IMR-90 (cell line): Measurements from ENCODE around the gene ASB13. TPM values are rescaled to one million over a fixed set of nuclear protein-coding genes. Genes with fewer than 3 reads are reported as not detected.

Experiments used
- ATAC-seq: fragments of 200-7000 bp; cut with Tn5 transposase; 2 replicates; pipeline ENCODE4 v1.9.1; 2020; ENCODE audit warnings: low read depth, mild to moderate bottlenecking, moderate library complexity
- BruUV-seq: library from RNA; stranded (reverse); fragments of 400-500 nt; replicated peaks from 2 replicates; lab custom pipeline; 2021; lab: Mats Ljungman, UMichigan
- CTCF ChIA-PET: fragments of 300-600 bp; formaldehyde crosslinking; extraction: SDS; loops from one replicate; lab custom pipeline; 2021; ENCODE audit warnings: antibody characterized with exemption; lab: Yijun Ruan, JAX
- POLR2A ChIA-PET: fragments of 300-600 bp; sonication (Branson Sonifier 250); formaldehyde crosslinking; loops from one replicate; lab custom pipeline; 2022; ENCODE audit warnings: antibody characterized with exemption; ENCODE audit not compliant: unreplicated experiment; lab: Charles Lee
- DNase-seq: peaks from one replicate; pipeline ENCODE4 v3.0.0; 2013
- H2AFZ ChIP-seq: replicated peaks from 2 replicates; pipeline ENCODE3; 2013; ENCODE audit warnings: low read length, mild to moderate bottlenecking; ENCODE audit not compliant: poor library complexity
- H2AK5ac ChIP-seq: 2 replicates; pipeline ENCODE4 v1.6.1; 2013; ENCODE audit warnings: low read depth, low read length, inconsistent platforms
- H2AK9ac ChIP-seq: replicated peaks from 2 replicates; pipeline ENCODE3; 2013; ENCODE audit warnings: mild to moderate bottlenecking, low read depth, low read length, moderate library complexity; ENCODE audit not compliant: poor library complexity
- H2BK120ac ChIP-seq: 2 replicates; pipeline ENCODE4 v1.6.1; 2013; ENCODE audit warnings: low read depth, low read length, inconsistent platforms
- H2BK15ac ChIP-seq: 3 replicates; pipeline ENCODE4 v1.6.1; 2013; ENCODE audit warnings: low read depth, low read length, inconsistent platforms
- H2BK20ac ChIP-seq: 2 replicates; pipeline ENCODE4 v1.6.1; 2013; ENCODE audit warnings: low read depth, mild to moderate bottlenecking, inconsistent platforms, low read length, moderate library complexity
- H2BK5ac ChIP-seq: 2 replicates; pipeline ENCODE4 v1.6.1; 2013; ENCODE audit warnings: mild to moderate bottlenecking, low read depth, low read length, inconsistent platforms; ENCODE audit not compliant: poor library complexity, severe bottlenecking
- H3K14ac ChIP-seq: replicated peaks from 2 replicates; pipeline ENCODE4 v1.6.1; 2013; ENCODE audit warnings: low read depth, low read length, inconsistent platforms
- H3K18ac ChIP-seq: 2 replicates; pipeline ENCODE4 v1.6.1; 2013; ENCODE audit warnings: low read depth, low read length, control low read depth
- H3K23ac ChIP-seq: 2 replicates; pipeline ENCODE4 v1.6.1; 2013; ENCODE audit warnings: low read depth, low read length, inconsistent platforms
- H3K27ac ChIP-seq: 2 replicates; pipeline ENCODE4 v1.5.1; 2013; ENCODE audit warnings: mild to moderate bottlenecking, control low read depth, low read length; ENCODE audit not compliant: insufficient read depth
- H3K27me3 ChIP-seq: 2 replicates; pipeline ENCODE4 v1.6.1; 2013; ENCODE audit warnings: low read length; ENCODE audit not compliant: control insufficient read depth, insufficient read depth
- H3K36me3 ChIP-seq: 2 replicates; pipeline ENCODE4 v1.6.1; 2013; ENCODE audit warnings: low read length, mixed read lengths; ENCODE audit not compliant: control insufficient read depth, insufficient read depth
- H3K4ac ChIP-seq: 2 replicates; pipeline ENCODE4 v1.6.1; 2013; ENCODE audit warnings: low read depth, low read length, inconsistent platforms
- H3K4me1 ChIP-seq: 2 replicates; pipeline ENCODE4 v1.6.1; 2013; ENCODE audit warnings: low read length, mixed read lengths; ENCODE audit not compliant: control insufficient read depth, insufficient read depth
- H3K4me2 ChIP-seq: 2 replicates; pipeline ENCODE4 v1.6.1; 2013; ENCODE audit warnings: low read depth, mild to moderate bottlenecking, control low read depth, low read length, moderate library complexity
- H3K4me3 ChIP-seq: 2 replicates; pipeline ENCODE4 v1.5.1; 2013; ENCODE audit warnings: low read depth, mild to moderate bottlenecking, control low read depth, low read length, moderate library complexity; ENCODE audit not compliant: insufficient read depth
- H3K56ac ChIP-seq: 2 replicates; pipeline ENCODE4 v1.6.1; 2013; ENCODE audit warnings: low read length, inconsistent platforms; ENCODE audit not compliant: insufficient read depth; ENCODE audit errors: extremely low read depth
- H3K79me1 ChIP-seq, 2 experiments: 2 replicates each; pipeline ENCODE4 v1.6.1; 2013; ENCODE audit warnings: low read length in 2 of 2, inconsistent platforms in 1 of 2, low read depth in 1 of 2
- H3K9ac ChIP-seq: 2 replicates; pipeline ENCODE4 v1.6.1; 2013; ENCODE audit warnings: low read depth, low read length, control low read depth
- H3K9me1 ChIP-seq: 2 replicates; pipeline ENCODE4 v1.6.1; 2013; ENCODE audit warnings: low read length, inconsistent platforms; ENCODE audit not compliant: insufficient read depth
- H3K9me3 ChIP-seq: 2 replicates; pipeline ENCODE4 v1.6.1; 2013; ENCODE audit warnings: low read length; ENCODE audit not compliant: control insufficient read depth, insufficient read depth
- H4K20me1 ChIP-seq: 2 replicates; pipeline ENCODE4 v1.6.1; 2013; ENCODE audit warnings: low read length, inconsistent platforms; ENCODE audit not compliant: insufficient read depth
- H4K5ac ChIP-seq: 2 replicates; pipeline ENCODE4 v1.6.1; 2013; ENCODE audit warnings: mild to moderate bottlenecking, low read depth, low read length, control low read depth
- H4K8ac ChIP-seq, 2 experiments: 2 replicates each; pipeline ENCODE4 v1.6.1; 2013; ENCODE audit warnings: low read depth in 2 of 2, low read length in 2 of 2, control low read depth in 1 of 2, inconsistent platforms in 1 of 2
- H4K91ac ChIP-seq: 2 replicates; pipeline ENCODE4 v1.6.1; 2013; ENCODE audit warnings: low read depth, low read length, inconsistent platforms; ENCODE audit not compliant: insufficient read depth
- BHLHE40 ChIP-seq: fragments of 150-350 bp; IDR thresholded peaks from 2 replicates; pipeline ENCODE4 v1.6.1; 2016; ENCODE audit warnings: mild to moderate bottlenecking, low read depth, low read length
- CEBPB ChIP-seq: IDR thresholded peaks from 2 replicates; pipeline ENCODE4 v1.6.1; 2012; ENCODE audit warnings: low read depth, low read length, improper control_type of control experiment
- FOS ChIP-seq: fragments of 150-350 bp; IDR thresholded peaks from 2 replicates; pipeline ENCODE4 v1.6.1; 2016; ENCODE audit warnings: low read depth, low read length
- MAFK ChIP-seq: IDR thresholded peaks from 2 replicates; pipeline ENCODE4 v1.6.1; 2012; ENCODE audit warnings: low read depth, low read length, improper control_type of control experiment
- MXI1 ChIP-seq: IDR thresholded peaks from 2 replicates; pipeline ENCODE4 v1.6.1; 2012; ENCODE audit warnings: low read depth, mild to moderate bottlenecking, low read length, moderate library complexity, borderline replicate concordance
- RAD21 ChIP-seq: IDR thresholded peaks from 2 replicates; pipeline ENCODE4 v1.6.1; 2012; ENCODE audit warnings: low read length, improper control_type of control experiment
- RFX5 ChIP-seq: IDR thresholded peaks from 2 replicates; pipeline ENCODE4 v1.8.0; 2012; ENCODE audit warnings: low read depth, mild to moderate bottlenecking, low read length, moderate library complexity
- WGBS, 2 experiments: methylation state at CpG; one replicate each; pipeline versions ENCODE4 v1.1.5 to v1.1.7; 2013; ENCODE audit warnings: missing lambda C conversion rate in 2 of 2; ENCODE audit not compliant: insufficient read length in 1 of 2; ENCODE audit errors: extremely low coverage in 2 of 2; 5-methylcytosine and 5-hydroxymethylcytosine counted together
- dilution Hi-C: fragments of 300-500 bp; cut with HindIII; formaldehyde crosslinking; loops from one replicate; pipeline ENCODE4 v1.14.3; 2018; ENCODE audit warnings: low sequenced_read_pairs; ENCODE audit not compliant: unreplicated experiment
- in situ Hi-C: fragments of 300-500 bp; cut with MboI; formaldehyde crosslinking; loops from 3 replicates; pipeline ENCODE4 v1.14.3; 2019; ENCODE audit warnings: low sequenced_read_pairs, inconsistent platforms, mixed read lengths
- intact Hi-C: fragments of 100-400 bp; cut with micrococcal nuclease; formaldehyde crosslinking; loops from 2 replicates; pipeline ENCODE4 v1.10.0; 2022
- polyA plus RNA-seq, 3 experiments: library from polyadenylated mRNA; depleted of rRNA; stranded (reverse); fragments of >200 nt; gene quantifications; 2 replicates each; pipeline ENCODE4 v1.2.3, GENCODE V29; 2012; ENCODE audit warnings: low replicate concordance in 1 of 3
- total RNA-seq: library from RNA; depleted of rRNA; stranded (reverse); fragments of >200 nt; gene quantifications from 2 replicates; pipeline ENCODE4 v1.2.3, GENCODE V29; 2012
- TF ChIP-seq, protein P1 (sequence below): fragments of 150-350 bp; IDR thresholded peaks from 2 replicates; pipeline ENCODE4 v1.6.1; 2016; ENCODE audit warnings: low read depth, mild to moderate bottlenecking, low read length, moderate library complexity, borderline replicate concordance
- TF ChIP-seq, protein P2 (sequence below): conservative IDR thresholded peaks from 2 replicates; pipeline ENCODE4 v1.5.1; 2012; ENCODE audit warnings: mild to moderate bottlenecking, low read depth, low read length, improper control_type of control experiment

Gene ASB13
- total and polyA plus RNA-seq, 2 of the 4 experiments (the other 2 are of a cell fraction) = 4.6 to 6.3 TPM

DNA sequence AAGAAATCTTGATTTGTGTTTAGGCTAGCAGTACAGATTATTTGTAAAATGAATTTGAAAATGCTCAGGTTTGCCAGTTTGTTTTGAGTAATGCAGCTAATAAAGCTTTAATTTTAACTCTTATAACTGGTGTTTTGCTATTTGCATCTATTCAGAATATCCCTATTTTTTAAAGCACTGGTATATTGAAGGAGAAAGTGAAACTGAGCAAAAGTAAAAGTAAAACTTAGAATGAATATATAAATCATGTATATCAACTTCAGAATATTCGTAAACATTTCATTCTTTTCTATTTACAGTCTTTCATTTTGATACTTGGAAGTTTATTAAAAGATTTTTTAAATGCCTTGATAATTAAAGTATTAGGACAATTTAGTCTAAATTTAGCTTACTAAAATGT lies 44.5 kb upstream of the ASB13 start:
- no TSS peak for BruUV-seq
- ATAC-seq = no peak
- TF ChIP-seq MXI1 (no peak), RAD21 (no peak), FOS (no peak), RFX5 (no peak), MAFK (no peak), CEBPB (no peak), BHLHE40 (no peak)
- TF ChIP-seq, protein P1, sequence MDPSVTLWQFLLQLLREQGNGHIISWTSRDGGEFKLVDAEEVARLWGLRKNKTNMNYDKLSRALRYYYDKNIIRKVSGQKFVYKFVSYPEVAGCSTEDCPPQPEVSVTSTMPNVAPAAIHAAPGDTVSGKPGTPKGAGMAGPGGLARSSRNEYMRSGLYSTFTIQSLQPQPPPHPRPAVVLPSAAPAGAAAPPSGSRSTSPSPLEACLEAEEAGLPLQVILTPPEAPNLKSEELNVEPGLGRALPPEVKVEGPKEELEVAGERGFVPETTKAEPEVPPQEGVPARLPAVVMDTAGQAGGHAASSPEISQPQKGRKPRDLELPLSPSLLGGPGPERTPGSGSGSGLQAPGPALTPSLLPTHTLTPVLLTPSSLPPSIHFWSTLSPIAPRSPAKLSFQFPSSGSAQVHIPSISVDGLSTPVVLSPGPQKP = no peak
- TF ChIP-seq, protein P2, sequence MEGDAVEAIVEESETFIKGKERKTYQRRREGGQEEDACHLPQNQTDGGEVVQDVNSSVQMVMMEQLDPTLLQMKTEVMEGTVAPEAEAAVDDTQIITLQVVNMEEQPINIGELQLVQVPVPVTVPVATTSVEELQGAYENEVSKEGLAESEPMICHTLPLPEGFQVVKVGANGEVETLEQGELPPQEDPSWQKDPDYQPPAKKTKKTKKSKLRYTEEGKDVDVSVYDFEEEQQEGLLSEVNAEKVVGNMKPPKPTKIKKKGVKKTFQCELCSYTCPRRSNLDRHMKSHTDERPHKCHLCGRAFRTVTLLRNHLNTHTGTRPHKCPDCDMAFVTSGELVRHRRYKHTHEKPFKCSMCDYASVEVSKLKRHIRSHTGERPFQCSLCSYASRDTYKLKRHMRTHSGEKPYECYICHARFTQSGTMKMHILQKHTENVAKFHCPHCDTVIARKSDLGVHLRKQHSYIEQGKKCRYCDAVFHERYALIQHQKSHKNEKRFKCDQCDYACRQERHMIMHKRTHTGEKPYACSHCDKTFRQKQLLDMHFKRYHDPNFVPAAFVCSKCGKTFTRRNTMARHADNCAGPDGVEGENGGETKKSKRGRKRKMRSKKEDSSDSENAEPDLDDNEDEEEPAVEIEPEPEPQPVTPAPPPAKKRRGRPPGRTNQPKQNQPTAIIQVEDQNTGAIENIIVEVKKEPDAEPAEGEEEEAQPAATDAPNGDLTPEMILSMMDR = no peak
- Histone ChIP-seq H3K4me1 (peaks cover 1% of the 10 kb centered on the region), H3K36me3 (no peaks in the 10 kb centered on the region), H4K8ac (no peak overlapping the region), H2BK15ac (no peak overlapping the region), H2BK20ac (no peak overlapping the region), H3K56ac (no peak overlapping the region), H4K91ac (no peak overlapping the region), H2BK5ac (no peak overlapping the region), H3K23ac (peak overlapping the region; percentile 19; the same call in 1 of the 2 replicates), H3K4ac (no peak overlapping the region), H4K5ac (no peak overlapping the region), H3K18ac (no peak overlapping the region), H4K20me1 (peaks cover 8% of the 10 kb centered on the region; the same call in 1 of the 2 replicates), H2AK9ac (no peak overlapping the region), H3K9me1 (no peaks in the 10 kb centered on the region), H3K4me3 (no peak overlapping the region), H3K14ac (no peak overlapping the region), H3K27ac (no peak overlapping the region), H3K4me2 (peak overlapping the region; percentile 77), H2AK5ac (no peak overlapping the region), H3K27me3 (no peaks in the 10 kb centered on the region), H3K79me1 (peaks cover 21 to 56% of the 10 kb centered on the region in 2 experiments), H2AFZ (no peak overlapping the region), H3K9me3 (no peaks in the 10 kb centered on the region), H3K9ac (no peak overlapping the region), H2BK120ac (no peak overlapping the region)
- POLR2A ChIA-PET = no interaction called here
- DNase-seq = no peak
- intact Hi-C loops = no loop called here
- CTCF ChIA-PET = interaction anchor here (1.5 kb wide), 1 partner anchor 81 kb away, joined by 3 read pairs; no protein-coding TSS in a partner anchor
- dilution Hi-C loops = no loop called here
- no CpG with 5 or more reads among the region's 1 CpG for WGBS, 2 experiments
- in situ Hi-C loops = no loop called here
